ENCODE data around the gene BACE1. TPM values are rescaled to one million over a fixed set of nuclear protein-coding genes. Genes with fewer than 3 reads are reported as not detected.

The BACE1 gene
- total RNA-seq, 1 donor = 31.5 TPM

DNA sequence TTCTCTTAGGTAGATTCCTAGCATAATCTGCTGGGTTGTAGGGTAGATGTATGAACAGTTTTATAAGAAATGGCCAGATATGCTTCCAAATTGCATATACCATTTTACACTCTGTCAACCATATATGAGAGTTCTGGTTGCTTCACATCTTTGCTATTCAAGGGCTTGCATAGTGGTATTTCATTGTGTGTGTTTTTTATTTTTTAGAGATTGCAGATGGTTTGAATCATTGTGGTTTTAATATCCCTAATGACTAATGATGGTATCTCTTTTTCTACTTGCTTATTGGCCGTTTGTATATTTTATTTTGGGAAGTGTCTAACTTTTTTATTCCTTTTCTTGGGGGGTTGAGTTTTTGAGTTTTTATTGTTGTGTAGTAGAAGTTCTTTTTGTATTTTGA is 56.6 kb downstream of the BACE1 start:
- TF ChIP-seq, protein P1, sequence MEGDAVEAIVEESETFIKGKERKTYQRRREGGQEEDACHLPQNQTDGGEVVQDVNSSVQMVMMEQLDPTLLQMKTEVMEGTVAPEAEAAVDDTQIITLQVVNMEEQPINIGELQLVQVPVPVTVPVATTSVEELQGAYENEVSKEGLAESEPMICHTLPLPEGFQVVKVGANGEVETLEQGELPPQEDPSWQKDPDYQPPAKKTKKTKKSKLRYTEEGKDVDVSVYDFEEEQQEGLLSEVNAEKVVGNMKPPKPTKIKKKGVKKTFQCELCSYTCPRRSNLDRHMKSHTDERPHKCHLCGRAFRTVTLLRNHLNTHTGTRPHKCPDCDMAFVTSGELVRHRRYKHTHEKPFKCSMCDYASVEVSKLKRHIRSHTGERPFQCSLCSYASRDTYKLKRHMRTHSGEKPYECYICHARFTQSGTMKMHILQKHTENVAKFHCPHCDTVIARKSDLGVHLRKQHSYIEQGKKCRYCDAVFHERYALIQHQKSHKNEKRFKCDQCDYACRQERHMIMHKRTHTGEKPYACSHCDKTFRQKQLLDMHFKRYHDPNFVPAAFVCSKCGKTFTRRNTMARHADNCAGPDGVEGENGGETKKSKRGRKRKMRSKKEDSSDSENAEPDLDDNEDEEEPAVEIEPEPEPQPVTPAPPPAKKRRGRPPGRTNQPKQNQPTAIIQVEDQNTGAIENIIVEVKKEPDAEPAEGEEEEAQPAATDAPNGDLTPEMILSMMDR (IDR thresholded peaks at IDR 0.05; ENCODE audit: insufficient read depth, low read depth, low read length) = no peak
- no peak overlapping the region for H3K4me3 ChIP-seq (ENCODE audit: low read depth, low read length)
- peak; percentile 68 for DNase-seq (ENCODE audit: low read depth)

DNA sequence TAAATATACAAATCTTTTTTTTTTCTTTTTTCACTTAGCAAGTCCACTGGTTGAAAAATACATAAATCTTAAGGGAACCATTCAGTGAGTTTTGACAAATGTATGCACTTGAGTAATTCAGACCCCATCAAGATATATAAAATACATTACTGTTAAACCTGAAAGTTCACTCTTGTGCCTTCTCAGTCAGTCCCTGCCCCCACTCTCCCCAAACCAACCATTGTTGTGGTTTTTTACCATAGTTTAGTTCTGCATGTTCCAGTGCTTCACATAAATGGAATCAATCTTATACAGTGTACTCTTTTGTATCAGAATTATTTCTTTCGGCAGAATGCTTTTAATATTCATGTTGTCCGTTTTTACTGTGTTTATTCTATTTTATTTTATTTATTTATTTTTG is 57.5 kb downstream of the BACE1 start:
- H3K4me3 ChIP-seq (ENCODE audit: low read depth, low read length) = no peak overlapping the region
- TF ChIP-seq, protein P1 (IDR thresholded peaks at IDR 0.05; ENCODE audit: insufficient read depth, low read depth, low read length) = no peak
- DNase-seq (ENCODE audit: low read depth) = no peak

DNA sequence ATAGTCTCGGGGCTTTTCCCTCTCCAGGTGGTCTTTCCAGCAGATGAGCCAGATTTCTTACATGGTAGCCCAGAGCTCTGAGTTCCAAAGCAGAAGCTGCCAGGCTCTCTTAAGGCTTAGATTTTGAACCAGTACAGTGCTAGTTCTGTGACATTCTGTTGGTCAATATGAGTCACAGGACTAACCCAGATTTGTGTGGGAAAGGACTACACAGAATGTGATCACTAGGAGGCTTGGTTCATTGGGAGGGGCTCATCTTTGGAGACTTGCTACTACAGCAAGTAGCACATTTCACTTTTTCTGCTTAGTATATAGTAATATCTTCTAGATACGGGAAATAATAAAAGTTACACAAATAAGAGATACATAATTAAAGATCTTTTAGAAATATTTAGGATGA is 59.5 kb downstream of the BACE1 start:
- TF ChIP-seq, protein P1 (IDR thresholded peaks at IDR 0.05; ENCODE audit: insufficient read depth, low read depth, low read length) = no peak
- no peak for DNase-seq (ENCODE audit: low read depth)
- H3K4me3 ChIP-seq (ENCODE audit: low read depth, low read length) = no peak overlapping the region

DNA sequence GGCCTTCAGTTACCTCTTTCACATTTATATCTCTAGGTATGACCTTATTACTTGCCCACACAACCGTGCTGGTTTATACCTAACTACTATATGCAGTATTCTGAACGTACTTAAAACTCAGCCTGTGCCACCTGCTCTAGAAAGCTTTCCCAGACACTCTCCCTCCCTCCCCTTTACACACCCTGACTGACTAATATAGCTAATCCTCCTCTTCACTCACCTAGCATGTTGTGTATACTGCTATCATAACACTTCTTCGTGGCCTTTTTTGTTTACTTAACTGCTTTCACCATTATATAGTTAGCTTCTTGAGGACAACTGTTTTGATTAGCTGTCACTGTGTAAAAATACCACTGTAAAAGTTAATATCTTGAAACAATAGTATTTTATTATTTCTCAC is 60.1 kb downstream of the BACE1 start:
- no peak overlapping the region for H3K4me3 ChIP-seq (ENCODE audit: low read depth, low read length)
- no peak for DNase-seq (ENCODE audit: low read depth)
- TF ChIP-seq, protein P1 (IDR thresholded peaks at IDR 0.05; ENCODE audit: insufficient read depth, low read depth, low read length) = no peak

DNA sequence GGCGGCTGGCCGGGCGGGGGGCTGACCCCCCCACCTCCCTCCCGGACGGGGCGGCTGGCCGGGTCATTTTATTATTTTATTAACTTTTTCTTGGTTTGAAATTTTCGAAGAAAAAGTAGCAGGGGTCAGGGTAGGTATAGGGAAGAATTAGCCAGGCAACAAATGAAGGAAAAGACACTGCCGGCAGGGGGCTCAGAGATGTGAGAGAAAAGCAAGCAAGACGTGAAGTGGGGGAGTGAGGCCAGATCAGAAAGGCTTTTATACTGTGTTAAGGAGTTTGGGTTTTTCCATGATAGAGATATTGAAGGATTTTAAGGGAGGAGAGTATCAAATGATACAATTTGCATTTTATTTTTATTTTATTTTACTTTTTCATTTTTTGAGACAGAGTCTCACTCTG is 64.5 kb downstream of the BACE1 start:
- no peak overlapping the region for H3K4me3 ChIP-seq (ENCODE audit: low read depth, low read length)
- TF ChIP-seq, protein P1 (IDR thresholded peaks at IDR 0.05; ENCODE audit: insufficient read depth, low read depth, low read length) = peak; percentile 19
- no peak for DNase-seq (ENCODE audit: low read depth)

DNA sequence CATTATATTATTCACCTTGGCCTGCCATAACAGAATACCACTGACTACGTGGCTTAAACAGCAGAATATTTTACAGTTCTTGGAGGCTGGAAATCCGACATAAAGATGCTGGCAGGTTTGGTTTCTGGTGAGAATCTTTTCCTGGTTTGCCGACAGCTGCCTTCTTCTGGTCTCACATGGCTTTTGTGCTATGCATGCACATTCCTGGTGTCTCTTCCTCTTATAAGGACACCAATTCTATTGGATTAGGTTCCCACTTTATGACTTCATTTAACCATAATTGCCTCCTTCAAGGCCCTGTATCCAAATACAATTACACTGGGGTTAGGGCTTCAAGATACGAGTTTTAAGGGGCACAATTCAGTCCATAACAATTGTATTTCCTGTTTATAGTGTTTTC is 66.5 kb downstream of the BACE1 start:
- DNase-seq (ENCODE audit: low read depth) = no peak
- no peak overlapping the region for H3K4me3 ChIP-seq (ENCODE audit: low read depth, low read length)
- TF ChIP-seq, protein P1 (IDR thresholded peaks at IDR 0.05; ENCODE audit: insufficient read depth, low read depth, low read length) = no peak

DNA sequence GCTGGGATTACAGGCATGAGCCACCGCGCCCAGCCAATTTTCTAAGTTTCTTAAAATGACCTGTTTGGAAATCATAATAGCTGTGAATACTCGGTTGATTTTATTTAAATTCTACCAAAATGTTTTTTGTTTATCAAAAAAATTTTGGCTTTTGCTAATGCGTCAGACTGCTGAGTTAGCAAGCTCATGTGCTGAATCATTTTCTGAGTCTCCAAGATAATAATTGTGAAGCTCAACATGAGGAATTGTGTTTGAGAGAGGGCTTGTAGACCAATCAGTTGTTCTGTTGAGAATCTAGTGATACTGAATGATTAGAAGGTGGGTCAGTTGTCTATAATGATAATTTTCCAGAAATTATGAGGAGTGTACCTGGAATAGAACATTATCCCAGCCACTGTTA is 67.7 kb downstream of the BACE1 start:
- TF ChIP-seq, protein P1 (IDR thresholded peaks at IDR 0.05; ENCODE audit: insufficient read depth, low read depth, low read length) = no peak
- no peak overlapping the region for H3K4me3 ChIP-seq (ENCODE audit: low read depth, low read length)
- no peak for DNase-seq (ENCODE audit: low read depth)
